GM12878 (cell line): ENCODE results near the gene AMN. TPM values are rescaled to one million over a fixed set of nuclear protein-coding genes. Genes with fewer than 3 reads are reported as not detected.

Source experiments
- BACH1 ChIP-seq: fragments of 450-650 bp; IDR thresholded peaks from 2 replicates; pipeline ENCODE4 v1.6.1; 2017; ENCODE audit warnings: mild to moderate bottlenecking, borderline replicate concordance
- BRCA1 ChIP-seq: IDR thresholded peaks from 2 replicates; pipeline ENCODE4 v1.6.1; 2011; ENCODE audit warnings: low read depth, low read length, improper control_type of control experiment
- DPF2 ChIP-seq: fragments of 450-650 bp; IDR thresholded peaks from 2 replicates; pipeline ENCODE4 v1.6.1; 2017; ENCODE audit warnings: mild to moderate bottlenecking
- ETV6 ChIP-seq, 2 experiments: fragments of 450-650 bp in 1 of 2; IDR thresholded peaks in 1 of 2; conservative IDR thresholded peaks in 1 of 2; 2 replicates each; pipeline ENCODE4 v1.6.1; 2014; ENCODE audit warnings: antibody characterized with exemption in 1 of 2, borderline replicate concordance in 1 of 2, low read depth in 1 of 2, mild to moderate bottlenecking in 1 of 2, moderate library complexity in 1 of 2
- EZH2 ChIP-seq: IDR thresholded peaks from 2 replicates; pipeline ENCODE4 v1.6.1; 2012; ENCODE audit warnings: low read depth, mild to moderate bottlenecking, control low read depth, inconsistent platforms, low read length, borderline replicate concordance; ENCODE audit not compliant: control insufficient read depth
- HCFC1 ChIP-seq: fragments of 150-350 bp; IDR thresholded peaks from 2 replicates; pipeline ENCODE4 v1.6.1; 2014; ENCODE audit warnings: low read length
- IKZF1 ChIP-seq: fragments of 450-650 bp; conservative IDR thresholded peaks from 2 replicates; pipeline ENCODE4 v1.6.1; 2017; ENCODE audit warnings: antibody characterized with exemption, mild to moderate bottlenecking
- IRF4 ChIP-seq: IDR thresholded peaks from 2 replicates; pipeline ENCODE4 v1.6.1; 2011; ENCODE audit warnings: low read depth, low read length
- MTA3 ChIP-seq: IDR thresholded peaks from 2 replicates; pipeline ENCODE4 v1.6.1; 2012; ENCODE audit warnings: low read length, inconsistent platforms, borderline replicate concordance
- NBN ChIP-seq: fragments of 450-650 bp; IDR thresholded peaks from 2 replicates; pipeline ENCODE4 v1.6.1; 2016
- NFYA ChIP-seq: IDR thresholded peaks from 2 replicates; pipeline ENCODE4 v1.6.1; 2011; ENCODE audit warnings: low read depth, mild to moderate bottlenecking, low read length, improper control_type of control experiment, borderline replicate concordance
- NR2C2 ChIP-seq: IDR thresholded peaks from 2 replicates; pipeline ENCODE4 v1.6.1; 2011; ENCODE audit warnings: borderline replicate concordance, low read depth; ENCODE audit not compliant: control insufficient read depth, insufficient read length
- RB1 ChIP-seq: fragments of 450-650 bp; formaldehyde crosslinking; IDR thresholded peaks from 2 replicates; pipeline ENCODE4 v1.6.1; 2017; ENCODE audit warnings: mild to moderate bottlenecking, borderline replicate concordance
- RUNX3 ChIP-seq: IDR thresholded peaks from 2 replicates; pipeline ENCODE4 v1.6.1; 2012; ENCODE audit warnings: low read length, inconsistent platforms
- SMAD5 ChIP-seq: IDR thresholded peaks from 2 replicates; pipeline ENCODE4 v1.6.1; 2016; ENCODE audit warnings: antibody characterized with exemption, low read depth
- SMARCA5 ChIP-seq: fragments of 450-650 bp; IDR thresholded peaks from 2 replicates; pipeline ENCODE4 v1.6.1; 2017; ENCODE audit warnings: mild to moderate bottlenecking
- SP1 ChIP-seq: IDR thresholded peaks from one replicate; pipeline ENCODE4 v1.6.1; 2011; ENCODE audit warnings: low read depth, low read length
- TCF12 ChIP-seq: IDR thresholded peaks from 2 replicates; pipeline ENCODE4 v1.6.1; 2011; ENCODE audit warnings: low read depth, mild to moderate bottlenecking, low read length
- polyA plus RNA-seq, 11 experiments: library from polyadenylated mRNA; depleted of rRNA in 4 of 11; unstranded in 6 of 11; stranded (reverse) in 5 of 11; fragments of >200 nt; fragmentation: Nextera tagmentation in 4 of 11; fragmentation: Illumina TruSeq in 1 of 11; extraction: Ambion mirVana in 4 of 11; extraction: Trizol in 1 of 11; gene quantifications; 1 replicate in 1 of 11; 2 replicates in 10 of 11; pipeline versions ENCODE4 v1.2.1 to v1.2.3, GENCODE V29; 2011 to 2016; ENCODE audit warnings: inconsistent platforms in 2 of 11, missing spikeins in 2 of 11, low read depth in 1 of 11
- total RNA-seq, 4 experiments: library from RNA; depleted of rRNA in 3 of 4; stranded (reverse); fragments of >200 nt in 3 of 4; fragmentation: Illumina TruSeq in 1 of 4; extraction: Trizol in 1 of 4; gene quantifications; 2 replicates each; pipeline versions ENCODE4 v1.2.1 to v1.2.3, GENCODE V29; 2013 to 2021
- TF ChIP-seq, protein P1 (sequence below): fragments of 450-650 bp; IDR thresholded peaks from 2 replicates; pipeline ENCODE4 v1.6.1; 2016; ENCODE audit warnings: mild to moderate bottlenecking
- TF ChIP-seq, protein P2 (sequence below): IDR thresholded peaks from 2 replicates; pipeline ENCODE4 v1.6.1; 2011; ENCODE audit warnings: borderline replicate concordance, low read depth, mild to moderate bottlenecking, moderate library complexity, mixed read lengths, low read length; ENCODE audit not compliant: insufficient read depth; ENCODE audit errors: extremely low read length
- TF ChIP-seq, protein P3 (sequence below): fragments of 450-650 bp; IDR thresholded peaks from 2 replicates; pipeline ENCODE4 v1.6.1; 2018; ENCODE audit warnings: borderline replicate concordance, mild to moderate bottlenecking; ENCODE audit not compliant: partially characterized antibody
- TF ChIP-seq, protein P4 (sequence below): IDR thresholded peaks from 2 replicates; pipeline ENCODE4 v1.6.1; 2012; ENCODE audit warnings: low read length, inconsistent platforms

AMN gene
- total and polyA plus RNA-seq, 10 of the 15 experiments (the other 5 are each of a cell fraction or from before 2014, with no cell fraction given): 0.03 to 0.33 (median 0.11) TPM; not detected in 6

- TF ChIP-seq, protein P1, sequence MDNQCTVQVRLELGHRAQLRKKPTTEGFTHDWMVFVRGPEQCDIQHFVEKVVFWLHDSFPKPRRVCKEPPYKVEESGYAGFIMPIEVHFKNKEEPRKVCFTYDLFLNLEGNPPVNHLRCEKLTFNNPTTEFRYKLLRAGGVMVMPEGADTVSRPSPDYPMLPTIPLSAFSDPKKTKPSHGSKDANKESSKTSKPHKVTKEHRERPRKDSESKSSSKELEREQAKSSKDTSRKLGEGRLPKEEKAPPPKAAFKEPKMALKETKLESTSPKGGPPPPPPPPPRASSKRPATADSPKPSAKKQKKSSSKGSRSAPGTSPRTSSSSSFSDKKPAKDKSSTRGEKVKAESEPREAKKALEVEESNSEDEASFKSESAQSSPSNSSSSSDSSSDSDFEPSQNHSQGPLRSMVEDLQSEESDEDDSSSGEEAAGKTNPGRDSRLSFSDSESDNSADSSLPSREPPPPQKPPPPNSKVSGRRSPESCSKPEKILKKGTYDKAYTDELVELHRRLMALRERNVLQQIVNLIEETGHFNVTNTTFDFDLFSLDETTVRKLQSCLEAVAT: peak; percentile 46; the same call in 1 of the 2 replicates
- TF ChIP-seq RB1: 0 out of 2 replicates have a peak, but pooled peaks have one; percentile 44
- TF ChIP-seq SMARCA5: no peak
- TF ChIP-seq ETV6 (conservative IDR thresholded peaks at IDR 0.05 in 1 of 2, IDR thresholded peaks at IDR 0.05 in 1 of 2; ENCODE audit: borderline replicate concordance in 1 of 2, low read depth in 1 of 2): no peak
- no peak for TF ChIP-seq SMAD5
- no peak; the same call in 1 of the 2 replicates for TF ChIP-seq DPF2
- no peak for TF ChIP-seq EZH2
- TF ChIP-seq, protein P2, sequence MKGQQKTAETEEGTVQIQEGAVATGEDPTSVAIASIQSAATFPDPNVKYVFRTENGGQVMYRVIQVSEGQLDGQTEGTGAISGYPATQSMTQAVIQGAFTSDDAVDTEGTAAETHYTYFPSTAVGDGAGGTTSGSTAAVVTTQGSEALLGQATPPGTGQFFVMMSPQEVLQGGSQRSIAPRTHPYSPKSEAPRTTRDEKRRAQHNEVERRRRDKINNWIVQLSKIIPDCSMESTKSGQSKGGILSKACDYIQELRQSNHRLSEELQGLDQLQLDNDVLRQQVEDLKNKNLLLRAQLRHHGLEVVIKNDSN: no peak
- TF ChIP-seq TCF12: peak; percentile 70
- TF ChIP-seq, protein P3, sequence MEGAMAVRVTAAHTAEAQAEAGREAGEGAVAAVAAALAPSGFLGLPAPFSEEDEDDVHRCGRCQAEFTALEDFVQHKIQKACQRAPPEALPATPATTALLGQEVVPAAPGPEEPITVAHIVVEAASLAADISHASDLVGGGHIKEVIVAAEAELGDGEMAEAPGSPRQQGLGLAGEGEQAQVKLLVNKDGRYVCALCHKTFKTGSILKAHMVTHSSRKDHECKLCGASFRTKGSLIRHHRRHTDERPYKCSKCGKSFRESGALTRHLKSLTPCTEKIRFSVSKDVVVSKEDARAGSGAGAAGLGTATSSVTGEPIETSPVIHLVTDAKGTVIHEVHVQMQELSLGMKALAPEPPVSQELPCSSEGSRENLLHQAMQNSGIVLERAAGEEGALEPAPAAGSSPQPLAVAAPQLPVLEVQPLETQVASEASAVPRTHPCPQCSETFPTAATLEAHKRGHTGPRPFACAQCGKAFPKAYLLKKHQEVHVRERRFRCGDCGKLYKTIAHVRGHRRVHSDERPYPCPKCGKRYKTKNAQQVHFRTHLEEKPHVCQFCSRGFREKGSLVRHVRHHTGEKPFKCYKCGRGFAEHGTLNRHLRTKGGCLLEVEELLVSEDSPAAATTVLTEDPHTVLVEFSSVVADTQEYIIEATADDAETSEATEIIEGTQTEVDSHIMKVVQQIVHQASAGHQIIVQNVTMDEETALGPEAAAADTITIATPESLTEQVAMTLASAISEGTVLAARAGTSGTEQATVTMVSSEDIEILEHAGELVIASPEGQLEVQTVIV: no peak
- peak; percentile 37; the same call in 1 of the 2 replicates for TF ChIP-seq BACH1
- TF ChIP-seq IRF4: 0 out of 2 replicates have a peak, but pooled peaks have one; percentile 17
- TF ChIP-seq NR2C2: no peak
- TF ChIP-seq SP1: peak; percentile 27
- TF ChIP-seq MTA3: no peak; the same call in 1 of the 2 replicates
- TF ChIP-seq RUNX3: peak; percentile 55
- TF ChIP-seq IKZF1: no peak
- no peak for TF ChIP-seq HCFC1
- 0 out of 2 replicates have a peak, but pooled peaks have one; percentile 13 for TF ChIP-seq NBN
- TF ChIP-seq, protein P4, sequence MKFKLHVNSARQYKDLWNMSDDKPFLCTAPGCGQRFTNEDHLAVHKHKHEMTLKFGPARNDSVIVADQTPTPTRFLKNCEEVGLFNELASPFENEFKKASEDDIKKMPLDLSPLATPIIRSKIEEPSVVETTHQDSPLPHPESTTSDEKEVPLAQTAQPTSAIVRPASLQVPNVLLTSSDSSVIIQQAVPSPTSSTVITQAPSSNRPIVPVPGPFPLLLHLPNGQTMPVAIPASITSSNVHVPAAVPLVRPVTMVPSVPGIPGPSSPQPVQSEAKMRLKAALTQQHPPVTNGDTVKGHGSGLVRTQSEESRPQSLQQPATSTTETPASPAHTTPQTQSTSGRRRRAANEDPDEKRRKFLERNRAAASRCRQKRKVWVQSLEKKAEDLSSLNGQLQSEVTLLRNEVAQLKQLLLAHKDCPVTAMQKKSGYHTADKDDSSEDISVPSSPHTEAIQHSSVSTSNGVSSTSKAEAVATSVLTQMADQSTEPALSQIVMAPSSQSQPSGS: no peak
- no peak for TF ChIP-seq BRCA1
- TF ChIP-seq NFYA: no peak
These were observed 21.6 kb upstream of the AMN start (continued) for GRCh38 chr14:102900631-102901571.
